Esophagus mucosa (tissue), 1 donor: ENCODE measurements around the gene KCNQ1OT1. TPM values are rescaled to one million over a fixed set of nuclear protein-coding genes. Genes with fewer than 3 reads are reported as not detected.

ENCODE experiments used
- ATAC-seq: fragments of 200-7000 bp; cut with Tn5 transposase; one replicate; pipeline ENCODE4 v1.9.1; 2020
- total RNA-seq: library from RNA; stranded (reverse); gene quantifications from one replicate; pipeline ENCODE4 v1.2.4, GENCODE V29; 2023
- donor health status: DM: yes; HTN: yes; CAD: no.

The KCNQ1OT1 gene
- 0.60 TPM for total RNA-seq

- peak; percentile 96 for ATAC-seq
These were observed at the start of gene KCNQ1OT1 for GRCh38 chr11:2699531-2700414. Gene KCNQ1OT1 (minus strand): TSS chr11:2699994.

DNA sequence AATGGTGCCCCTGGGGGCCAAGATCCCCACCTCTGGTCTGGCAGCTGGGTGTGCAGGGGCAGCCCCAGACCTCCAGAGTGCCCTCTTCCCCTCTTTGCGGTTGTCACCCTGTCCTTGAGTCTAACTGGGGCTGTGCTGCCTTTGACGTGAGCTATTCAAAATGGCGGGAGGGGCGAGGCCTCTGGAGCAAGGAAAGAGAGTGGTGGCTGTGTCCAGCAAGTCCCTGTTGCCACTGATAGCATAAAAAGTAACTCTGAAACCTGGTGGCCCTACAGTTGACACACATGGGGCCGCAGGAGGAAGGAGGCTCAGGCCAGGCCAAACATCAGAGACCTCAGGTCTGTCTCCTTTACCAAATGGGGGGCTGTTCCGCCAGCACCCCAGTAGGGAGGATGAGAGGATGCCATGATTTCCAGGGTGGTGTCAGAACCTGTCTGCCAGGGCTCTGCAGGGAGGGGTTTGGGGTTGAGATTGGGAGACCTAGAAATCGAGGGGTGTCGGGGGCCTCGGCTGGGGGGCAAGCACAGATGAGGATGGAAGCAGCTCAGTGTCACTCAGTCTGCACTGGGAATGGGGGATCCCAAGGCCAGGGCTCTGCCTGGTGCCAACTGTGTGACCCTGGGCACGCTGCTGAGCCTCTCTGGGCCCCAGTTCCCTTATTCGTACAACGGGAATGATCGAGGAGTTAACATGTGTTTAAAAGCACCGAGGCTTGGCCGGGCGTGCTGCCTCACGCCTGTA lies 49.2 kb upstream of the KCNQ1OT1 start:
- no peak for ATAC-seq

DNA sequence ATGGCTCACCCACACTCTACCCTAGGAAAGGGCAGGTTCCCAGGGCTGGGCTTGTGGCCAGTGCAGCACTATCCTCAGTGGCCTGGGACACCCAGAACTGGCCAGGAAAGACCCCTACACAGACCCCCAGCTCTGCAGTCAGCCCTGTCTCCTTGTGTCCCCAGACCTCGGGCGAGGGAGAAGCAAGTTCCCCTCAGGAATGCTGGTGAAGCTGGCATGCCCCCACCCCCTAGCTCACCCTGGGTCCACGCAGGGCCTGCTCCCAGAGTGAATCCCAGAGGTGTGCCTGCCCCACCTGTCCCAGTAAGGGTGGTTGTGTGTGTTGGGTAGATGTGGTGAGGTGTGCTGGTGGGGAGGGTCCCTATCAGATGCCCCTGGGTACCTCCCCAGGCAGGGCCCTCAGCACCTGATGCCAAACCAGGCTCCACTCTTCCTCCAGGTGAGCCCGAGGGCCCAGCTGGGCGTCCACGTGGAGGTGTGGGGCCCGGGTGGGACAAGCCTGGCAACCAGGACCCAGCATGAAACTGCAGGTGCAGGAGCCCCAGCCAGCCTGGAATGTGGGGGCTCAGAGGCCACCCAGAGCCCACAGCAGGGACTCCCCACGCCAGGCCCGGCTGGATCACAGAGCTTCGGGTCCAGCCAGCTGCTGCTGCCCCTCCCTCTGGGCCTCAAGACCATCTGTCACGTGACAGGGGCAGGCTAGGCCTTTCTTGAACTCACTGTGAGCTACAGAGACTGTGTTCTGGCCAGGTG lies 48.4 kb upstream of the KCNQ1OT1 start:
- no peak for ATAC-seq

GRCh38 chr11:2747248-2748027 lies 47.6 kb upstream of the KCNQ1OT1 start:
- ATAC-seq, result no peak

DNA sequence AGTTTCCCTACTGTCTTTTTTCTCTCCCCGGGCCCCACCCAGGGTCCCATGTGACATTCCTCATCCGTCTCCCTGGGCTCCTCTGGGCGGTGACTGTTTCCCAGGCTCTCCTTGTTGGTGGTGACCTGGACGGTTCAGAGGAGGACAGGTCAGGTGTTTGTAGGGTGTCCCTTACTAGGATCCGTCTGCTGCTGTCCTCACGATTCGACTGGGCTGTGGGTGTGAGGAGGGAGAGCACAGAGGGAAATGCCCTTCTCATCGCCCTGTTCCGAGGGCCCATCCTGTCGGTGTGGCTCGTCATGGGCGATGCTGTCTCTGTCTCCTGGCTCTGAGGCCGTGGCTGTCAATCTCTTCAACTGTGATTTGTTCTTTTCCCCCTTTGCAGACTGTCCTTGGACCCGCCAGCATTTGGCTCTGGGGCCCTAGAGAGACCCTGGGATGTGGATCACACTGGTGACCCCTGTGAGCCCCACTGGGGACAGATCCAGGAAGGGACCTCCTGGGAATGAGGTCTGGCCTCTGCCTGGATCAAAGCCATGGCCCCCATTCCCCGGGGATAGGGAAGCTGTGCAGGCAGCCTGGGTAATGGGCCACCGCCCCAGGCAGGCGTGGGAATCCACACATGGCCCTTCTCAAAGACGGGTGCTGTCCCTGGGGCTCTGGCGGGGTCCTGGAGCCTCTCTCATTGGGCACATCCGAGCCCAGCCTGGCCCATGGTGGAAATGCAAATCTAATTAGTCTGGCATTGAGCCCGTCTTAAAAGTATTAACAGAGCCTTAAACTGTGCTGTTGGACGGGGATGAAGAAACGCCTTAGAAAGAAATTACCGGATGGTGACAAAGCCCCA lies 46.8 kb upstream of the KCNQ1OT1 start:
- ATAC-seq, result no peak

- no peak for ATAC-seq
These were observed 45.7 kb upstream of the KCNQ1OT1 start for GRCh38 chr11:2745511-2745910.

- no peak for ATAC-seq
These were observed 44.4 kb upstream of the KCNQ1OT1 start for GRCh38 chr11:2744166-2744565.

DNA sequence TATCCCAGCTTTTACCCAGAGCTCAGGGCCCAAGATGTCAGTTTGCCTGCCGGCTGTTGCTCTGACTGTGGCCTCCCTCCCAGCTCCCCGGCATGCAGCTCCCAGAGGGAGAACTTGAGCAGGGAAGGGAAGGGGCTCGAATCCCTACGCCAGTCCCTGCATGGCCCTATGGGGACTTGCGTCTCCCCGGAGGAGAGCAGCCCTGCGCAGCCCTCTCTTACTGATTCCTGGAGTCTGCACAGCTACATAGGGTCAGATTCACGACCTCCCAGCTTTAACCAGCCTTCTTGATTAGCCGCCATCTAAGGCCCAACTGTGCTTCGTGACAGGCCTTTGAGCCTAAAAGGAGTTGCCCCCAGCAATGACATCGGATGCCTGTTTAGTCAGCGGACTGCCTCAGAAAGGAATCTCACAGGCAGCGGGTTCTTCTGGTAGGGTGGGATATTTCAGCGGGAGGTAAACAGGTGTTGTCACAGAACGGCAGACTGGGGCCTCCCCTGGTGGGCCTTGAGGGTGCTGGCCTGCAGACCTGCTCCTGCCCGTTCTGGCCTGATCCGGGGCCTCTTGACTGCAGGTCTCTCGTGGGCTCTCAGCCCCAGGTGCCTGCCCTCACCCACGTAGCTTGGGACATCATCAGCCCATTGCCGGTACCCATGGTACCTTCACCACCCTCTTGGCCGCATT lies 43.8 kb upstream of the KCNQ1OT1 start:
- ATAC-seq, result no peak

DNA sequence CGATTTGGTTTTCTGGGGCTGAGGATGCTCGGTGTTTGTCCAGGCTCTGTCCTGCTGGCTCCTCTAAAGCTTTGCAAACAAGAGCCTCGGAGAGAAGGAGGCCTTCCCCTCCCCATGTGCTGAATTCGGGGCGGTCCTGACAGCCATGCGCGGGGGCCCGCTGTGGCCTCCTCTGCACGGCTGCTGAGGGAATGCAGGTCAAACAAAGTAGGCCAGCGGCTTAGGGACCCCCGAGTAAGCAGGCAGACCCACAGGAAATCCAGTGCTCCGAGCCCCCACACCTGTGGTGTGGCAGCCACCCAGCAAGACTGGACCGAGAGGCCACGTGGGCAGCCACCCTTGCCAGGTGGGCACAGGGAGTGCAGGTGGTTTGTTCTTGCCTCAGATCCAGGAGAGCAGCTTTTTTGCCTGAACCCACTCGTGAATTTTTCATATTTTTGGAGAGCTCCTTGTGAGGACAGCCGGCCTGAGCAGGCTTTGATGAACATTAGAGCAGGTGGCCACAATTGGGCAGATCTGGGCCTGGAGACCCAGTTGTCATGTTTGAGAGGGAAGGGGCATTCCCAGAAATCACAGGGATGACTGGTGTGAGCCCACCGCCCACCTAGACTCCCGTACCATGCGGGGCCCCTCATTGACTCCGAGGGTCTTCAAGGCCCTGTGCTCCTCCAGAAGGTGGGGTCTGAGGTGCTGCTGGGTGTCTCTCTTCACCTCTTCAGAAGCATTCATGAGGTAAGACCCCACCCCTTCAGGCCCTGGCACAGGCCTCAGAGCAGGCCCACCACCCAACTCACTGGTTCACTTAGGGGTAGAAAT lies 43.0 kb upstream of the KCNQ1OT1 start:
- ATAC-seq, result no peak

GRCh38 chr11:2742201-2742600 lies 42.4 kb upstream of the KCNQ1OT1 start:
- ATAC-seq, result no peak

- ATAC-seq, result peak; percentile 40
These were observed 41.8 kb upstream of the KCNQ1OT1 start for GRCh38 chr11:2741377-2742131.

DNA sequence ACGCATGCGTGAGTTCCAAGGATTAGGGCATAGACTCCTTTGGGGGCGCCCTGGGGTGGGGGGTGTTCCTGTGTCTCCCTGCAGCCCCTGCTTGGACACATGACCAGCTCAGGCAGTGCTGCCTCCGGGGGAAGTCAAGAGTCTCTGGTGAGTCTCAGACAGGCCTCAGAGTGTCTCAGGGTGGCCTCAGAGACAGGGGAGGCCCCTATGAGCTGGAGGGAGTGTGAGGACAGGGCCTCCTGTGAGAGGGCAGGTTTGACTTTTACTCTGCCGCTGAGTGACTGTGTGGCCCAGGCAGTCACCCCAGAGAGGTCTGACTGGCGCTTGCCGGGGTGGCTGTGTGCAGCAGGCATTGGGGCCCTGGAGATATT lies 41.2 kb upstream of the KCNQ1OT1 start:
- no peak for ATAC-seq

GRCh38 chr11:2740275-2740940 lies 40.6 kb upstream of the KCNQ1OT1 start:
- no peak for ATAC-seq

- ATAC-seq, result no peak
These were observed 39.9 kb upstream of the KCNQ1OT1 start for GRCh38 chr11:2739531-2740274.

- ATAC-seq, result no peak
These were observed 39.0 kb upstream of the KCNQ1OT1 start for GRCh38 chr11:2738551-2739431.

DNA sequence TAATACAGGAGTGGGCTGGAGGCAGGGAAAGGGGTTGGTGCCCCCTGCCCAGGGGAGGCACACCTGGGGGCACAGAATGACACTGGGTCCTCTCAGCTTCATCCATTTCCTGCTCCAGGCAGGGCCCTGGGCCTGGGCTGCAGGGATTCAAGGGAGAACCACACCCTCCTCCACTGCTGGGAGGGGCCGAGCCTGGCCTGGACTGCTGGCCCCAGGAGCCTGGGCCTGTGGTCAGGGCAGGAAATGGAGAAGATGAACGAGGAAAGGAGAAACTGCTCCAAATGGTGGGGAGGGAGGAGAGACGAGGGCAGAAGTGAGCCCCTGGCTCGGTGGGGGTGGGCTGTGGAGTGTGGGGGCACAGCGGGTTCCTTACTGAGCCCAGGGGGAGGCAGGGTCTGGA lies 38.1 kb upstream of the KCNQ1OT1 start:
- ATAC-seq, result no peak

DNA sequence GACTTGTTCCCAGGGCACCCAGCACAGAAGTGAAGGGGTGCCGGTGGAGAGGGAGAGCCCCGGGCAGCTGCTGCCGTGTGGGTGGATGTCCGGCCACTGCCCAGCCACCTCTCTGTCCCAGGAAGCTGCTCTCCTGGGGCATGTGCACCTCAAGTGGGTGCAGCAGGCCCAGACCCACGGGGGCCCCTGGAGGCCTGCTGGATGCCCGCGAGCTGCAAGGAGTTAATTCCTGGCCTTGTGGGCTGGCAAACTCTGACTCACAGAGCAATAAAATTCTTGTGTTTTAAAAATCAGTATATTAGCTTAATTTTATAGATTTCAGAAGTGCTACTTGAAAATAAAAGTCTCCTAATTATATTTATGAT lies 37.4 kb upstream of the KCNQ1OT1 start:
- ATAC-seq, result no peak
